ENCODE data around the gene PLA2G4C. TPM values are rescaled to one million over a fixed set of nuclear protein-coding genes. Genes with fewer than 3 reads are reported as not detected.

Gene PLA2G4C
- total and polyA plus RNA-seq, 10 donors: 17.0 to 62.5 (median 34.3) TPM

DNA sequence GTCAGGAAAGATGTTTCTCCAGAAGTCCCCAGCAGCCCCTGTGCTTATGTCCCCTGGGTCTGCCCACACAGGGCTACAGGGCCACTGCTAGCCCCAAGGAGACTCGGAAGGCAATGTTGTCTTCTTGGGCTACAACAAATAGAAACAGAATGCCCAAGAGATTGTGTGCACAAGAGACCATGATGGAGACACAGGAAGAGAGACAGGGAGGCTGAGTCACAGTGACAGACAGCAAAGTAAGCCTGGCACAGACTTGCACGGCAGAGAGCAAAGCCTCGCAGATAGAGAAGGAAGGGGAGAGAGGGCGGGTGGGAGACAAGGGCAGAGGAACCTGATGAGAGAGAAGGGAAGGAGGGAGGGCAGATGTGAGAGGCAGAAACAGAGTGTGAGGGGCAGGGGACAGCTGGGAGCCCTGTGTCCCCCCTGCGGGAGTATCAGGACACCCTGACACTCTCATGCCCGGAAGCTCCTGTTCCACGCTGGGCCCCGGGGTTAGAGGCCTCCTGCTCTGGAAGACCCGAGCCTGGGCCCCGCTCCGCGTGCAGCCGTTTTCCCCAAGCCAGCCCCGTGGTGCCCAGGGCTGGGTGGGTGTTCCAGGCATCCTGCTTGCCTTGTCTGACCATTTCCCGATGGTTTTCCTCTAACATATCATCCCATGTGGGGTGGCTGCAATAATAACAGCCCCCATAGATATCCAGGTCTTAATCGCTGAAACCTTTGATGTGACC is 2.7 kb upstream of the PLA2G4C start:
- no peak for DNase-seq
- Histone ChIP-seq H3K4me1 (peaks cover 5 to 43% (median 29%) of the 10 kb centered on the region in 6 donors), H3K9me3 (no peaks in the 10 kb centered on the region), H3K4me3 (no peak overlapping the region), H3K27me3 (replicated peaks in 1 of 7) (no peaks in the 10 kb centered on the region), H3K27ac (no peak overlapping the region), H3K36me3 (peaks cover 0 to 43% (median 0%) of the 10 kb centered on the region in 6 donors)
- TF ChIP-seq, protein P1, sequence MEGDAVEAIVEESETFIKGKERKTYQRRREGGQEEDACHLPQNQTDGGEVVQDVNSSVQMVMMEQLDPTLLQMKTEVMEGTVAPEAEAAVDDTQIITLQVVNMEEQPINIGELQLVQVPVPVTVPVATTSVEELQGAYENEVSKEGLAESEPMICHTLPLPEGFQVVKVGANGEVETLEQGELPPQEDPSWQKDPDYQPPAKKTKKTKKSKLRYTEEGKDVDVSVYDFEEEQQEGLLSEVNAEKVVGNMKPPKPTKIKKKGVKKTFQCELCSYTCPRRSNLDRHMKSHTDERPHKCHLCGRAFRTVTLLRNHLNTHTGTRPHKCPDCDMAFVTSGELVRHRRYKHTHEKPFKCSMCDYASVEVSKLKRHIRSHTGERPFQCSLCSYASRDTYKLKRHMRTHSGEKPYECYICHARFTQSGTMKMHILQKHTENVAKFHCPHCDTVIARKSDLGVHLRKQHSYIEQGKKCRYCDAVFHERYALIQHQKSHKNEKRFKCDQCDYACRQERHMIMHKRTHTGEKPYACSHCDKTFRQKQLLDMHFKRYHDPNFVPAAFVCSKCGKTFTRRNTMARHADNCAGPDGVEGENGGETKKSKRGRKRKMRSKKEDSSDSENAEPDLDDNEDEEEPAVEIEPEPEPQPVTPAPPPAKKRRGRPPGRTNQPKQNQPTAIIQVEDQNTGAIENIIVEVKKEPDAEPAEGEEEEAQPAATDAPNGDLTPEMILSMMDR (IDR thresholded peaks at IDR 0.05 in 8 of 11, conservative IDR thresholded peaks at IDR 0.05 in 3 of 11): no peak
- no peak for TF ChIP-seq POLR2AphosphoS5 (IDR thresholded peaks at IDR 0.05)
- TF ChIP-seq POLR2A (IDR thresholded peaks at IDR 0.05): no peak
- 85 to 90% (median 88%) methylated on average over 16 of the region's 16 CpGs for WGBS, 5 donors
- intact Hi-C loops (cut with DNase I; ENCODE audit: low total_unique reads): no loop called here

DNA sequence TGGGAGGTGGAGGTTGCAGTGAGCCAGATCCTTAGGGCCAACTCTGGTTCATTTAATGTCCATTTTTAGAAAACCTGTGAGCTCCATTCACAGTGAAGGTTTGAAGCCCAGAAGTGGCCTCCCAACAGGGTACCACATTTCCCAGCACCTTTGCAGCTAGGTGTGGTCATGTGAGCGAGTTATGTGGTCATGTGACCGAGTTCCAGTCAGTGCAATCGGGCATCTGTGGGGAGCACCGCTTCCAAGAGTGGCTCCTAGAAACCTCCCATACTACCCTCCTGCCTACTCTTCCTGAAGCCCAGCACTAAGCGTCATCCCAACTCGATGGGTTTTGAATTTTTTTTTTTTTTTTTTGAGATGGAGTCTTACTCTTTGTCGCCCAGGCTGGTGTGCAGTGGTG is 663 bp upstream of the PLA2G4C start:
- H3K36me3 ChIP-seq: peaks cover 0 to 22% (median 0%) of the 10 kb centered on the region in 6 donors
- no peaks in the 10 kb centered on the region for H3K27me3 ChIP-seq (replicated peaks in 1 of 7)
- no peak for DNase-seq
- TF ChIP-seq, protein P1 (IDR thresholded peaks at IDR 0.05 in 8 of 11, conservative IDR thresholded peaks at IDR 0.05 in 3 of 11): no peak
- TF ChIP-seq POLR2A (IDR thresholded peaks at IDR 0.05): no peak
- no peak for TF ChIP-seq POLR2AphosphoS5 (IDR thresholded peaks at IDR 0.05)
- intact Hi-C loops (cut with DNase I; ENCODE audit: low total_unique reads): no loop called here
- peak overlapping the region in 2 of 8 donors; percentile 50 to 70 for H3K4me3 ChIP-seq
- H3K27ac ChIP-seq: peak overlapping the region; percentile 89 to 97 (median 92)
- H3K4me1 ChIP-seq: peaks cover 12 to 46% (median 35%) of the 10 kb centered on the region in 6 donors
- 74 to 83% (median 78%) methylated on average over 7 of the region's 7 CpGs for WGBS, 5 donors
- H3K9me3 ChIP-seq: no peaks in the 10 kb centered on the region

DNA sequence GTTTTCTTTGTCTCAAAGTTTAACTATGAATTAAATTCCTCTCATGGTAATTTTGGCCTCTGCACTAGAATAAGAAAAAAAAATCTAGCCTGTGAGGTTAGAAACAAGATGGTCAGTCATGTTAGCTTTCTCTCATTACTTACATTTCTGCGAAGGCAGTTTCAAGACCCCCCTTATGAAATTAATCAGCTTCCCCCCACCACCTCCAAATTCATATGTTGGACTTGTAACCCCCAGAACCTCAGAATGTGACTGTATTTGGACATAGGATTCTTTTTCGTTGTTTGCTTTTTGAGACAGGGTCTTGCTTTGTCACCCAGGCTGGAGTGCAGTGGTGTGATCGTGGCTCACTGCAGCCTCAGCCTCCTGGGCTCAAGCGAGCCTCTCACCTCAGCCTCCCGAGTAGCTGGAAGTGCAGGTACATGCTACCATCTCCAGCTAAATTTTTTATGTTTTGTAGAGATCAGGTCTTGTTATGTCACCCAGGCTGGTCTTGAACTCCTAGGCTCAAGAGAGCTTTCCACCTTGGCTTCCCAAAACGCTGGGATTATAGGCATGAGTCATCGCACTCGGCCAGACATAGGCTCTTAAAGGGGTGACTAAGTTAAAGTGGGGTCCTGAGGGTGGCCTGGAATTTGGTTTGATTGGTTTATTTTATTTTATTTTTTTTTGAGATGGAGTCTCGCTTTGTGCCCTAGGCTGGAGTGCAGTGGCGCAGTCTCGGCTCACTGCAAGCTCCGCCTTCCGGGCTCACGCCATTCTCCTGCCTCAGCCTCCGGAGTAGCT is 1.4 kb downstream of the PLA2G4C start:
- H3K36me3 ChIP-seq: peaks cover 0 to 10% (median 5%) of the 10 kb centered on the region in 6 donors
- intact Hi-C loops (cut with DNase I; ENCODE audit: low total_unique reads): loop anchor here (5.0 kb wide), 1 partner anchor 153 kb away; no protein-coding TSS in a partner anchor
- no peaks in the 10 kb centered on the region for H3K9me3 ChIP-seq
- TF ChIP-seq POLR2AphosphoS5 (IDR thresholded peaks at IDR 0.05): no peak
- no peak for TF ChIP-seq POLR2A (IDR thresholded peaks at IDR 0.05)
- TF ChIP-seq, protein P1 (IDR thresholded peaks at IDR 0.05 in 8 of 11, conservative IDR thresholded peaks at IDR 0.05 in 3 of 11): no peak
- H3K4me3 ChIP-seq: peak overlapping the region in 4 of 8 donors; percentile 49 to 70 (median 54)
- peak overlapping the region in 7 of 8 donors; percentile 89 to 97 (median 91) for H3K27ac ChIP-seq
- DNase-seq: no peak
- H3K4me1 ChIP-seq: peaks cover 12 to 46% (median 35%) of the 10 kb centered on the region in 6 donors
- no peaks in the 10 kb centered on the region for H3K27me3 ChIP-seq (replicated peaks in 1 of 7)
- 81 to 90% (median 89%) methylated on average over 15 of the region's 15 CpGs for WGBS, 5 donors

DNA sequence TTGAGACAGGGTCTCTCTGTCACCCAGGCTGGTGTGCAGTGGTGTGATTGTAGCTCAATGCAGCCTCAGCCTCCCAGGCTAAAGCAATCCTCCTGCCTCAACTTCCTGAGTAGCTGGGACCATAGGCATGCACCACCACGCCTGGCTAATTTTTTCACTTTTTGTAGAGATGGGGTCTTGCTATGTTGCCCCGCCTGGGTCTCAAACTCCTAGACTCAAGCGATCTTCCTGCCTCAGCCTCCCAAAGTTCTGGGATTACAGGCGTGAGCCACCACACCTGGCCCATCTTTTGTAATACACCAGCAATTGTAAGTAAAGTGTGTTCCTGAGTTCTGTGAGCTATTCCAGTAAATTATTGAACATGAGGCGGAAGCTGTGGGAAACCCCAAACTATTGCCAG is 6.7 kb downstream of the PLA2G4C start:
- H3K27me3 ChIP-seq (replicated peaks in 1 of 7): no peaks in the 10 kb centered on the region
- 89 to 98% (median 96%) methylated on average over 5 of the region's 5 CpGs for WGBS, 5 donors
- no peaks in the 10 kb centered on the region for H3K9me3 ChIP-seq
- DNase-seq: no peak
- intact Hi-C loops (cut with DNase I; ENCODE audit: low total_unique reads): no loop called here
- peaks cover 0 to 21% (median 19%) of the 10 kb centered on the region in 6 donors for H3K36me3 ChIP-seq
- peaks cover 8 to 20% (median 16%) of the 10 kb centered on the region in 6 donors for H3K4me1 ChIP-seq
- no peak overlapping the region for H3K27ac ChIP-seq
- no peak overlapping the region for H3K4me3 ChIP-seq
- TF ChIP-seq, protein P1 (IDR thresholded peaks at IDR 0.05 in 8 of 11, conservative IDR thresholded peaks at IDR 0.05 in 3 of 11): no peak
- TF ChIP-seq POLR2AphosphoS5 (IDR thresholded peaks at IDR 0.05): no peak
- TF ChIP-seq POLR2A (IDR thresholded peaks at IDR 0.05): no peak

All from spleen (tissue), 11 donors.